Activated T-cell treated with anti-CD3 and anti-CD28 coated beads for 48 hours (primary cell): ENCODE results near the gene KCNJ11.

Source experiments
- DNase-seq: peaks from one replicate; pipeline ENCODE4 v3.0.0-alpha.2; 2020; ENCODE audit warnings: low read depth

KCNJ11 gene

DNA sequence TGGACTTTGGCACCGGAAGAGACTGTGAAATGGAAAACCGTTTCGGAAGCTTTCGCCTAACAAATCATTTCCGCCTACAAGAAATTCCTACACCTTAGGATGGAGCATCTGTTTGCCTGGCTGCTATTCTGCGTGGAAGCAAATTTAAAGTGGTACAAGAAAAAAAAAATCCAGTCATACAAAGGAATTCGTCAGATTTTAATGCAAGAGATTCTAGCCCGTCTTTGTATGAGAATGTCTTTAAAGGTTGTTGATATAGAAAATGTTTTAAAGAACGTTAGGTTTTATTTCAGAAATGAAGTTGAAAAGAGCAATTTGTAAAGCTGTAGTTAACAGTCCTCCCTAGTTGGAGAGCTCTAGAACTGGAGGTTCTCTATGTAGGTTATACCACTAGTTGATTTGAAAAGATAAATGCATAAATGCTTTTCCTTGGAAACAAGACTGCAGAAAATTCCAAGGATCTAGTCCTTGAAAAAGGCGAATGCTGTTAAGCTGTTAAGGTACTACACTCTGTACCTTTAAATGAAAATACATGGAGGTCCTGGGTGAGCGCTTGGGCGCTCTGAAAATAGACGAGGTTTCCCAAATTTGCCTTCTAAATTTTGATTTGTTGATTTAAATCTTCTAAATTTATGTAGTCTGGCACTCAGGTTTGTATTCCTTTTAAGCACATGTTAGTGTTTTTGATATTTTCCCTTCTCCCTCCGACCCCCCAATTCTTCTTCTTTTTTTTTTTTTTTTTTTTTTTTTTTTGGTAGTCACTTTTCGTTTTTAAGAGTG, 34.4 kb downstream of the KCNJ11 start:
- DNase-seq, result no peak

DNA sequence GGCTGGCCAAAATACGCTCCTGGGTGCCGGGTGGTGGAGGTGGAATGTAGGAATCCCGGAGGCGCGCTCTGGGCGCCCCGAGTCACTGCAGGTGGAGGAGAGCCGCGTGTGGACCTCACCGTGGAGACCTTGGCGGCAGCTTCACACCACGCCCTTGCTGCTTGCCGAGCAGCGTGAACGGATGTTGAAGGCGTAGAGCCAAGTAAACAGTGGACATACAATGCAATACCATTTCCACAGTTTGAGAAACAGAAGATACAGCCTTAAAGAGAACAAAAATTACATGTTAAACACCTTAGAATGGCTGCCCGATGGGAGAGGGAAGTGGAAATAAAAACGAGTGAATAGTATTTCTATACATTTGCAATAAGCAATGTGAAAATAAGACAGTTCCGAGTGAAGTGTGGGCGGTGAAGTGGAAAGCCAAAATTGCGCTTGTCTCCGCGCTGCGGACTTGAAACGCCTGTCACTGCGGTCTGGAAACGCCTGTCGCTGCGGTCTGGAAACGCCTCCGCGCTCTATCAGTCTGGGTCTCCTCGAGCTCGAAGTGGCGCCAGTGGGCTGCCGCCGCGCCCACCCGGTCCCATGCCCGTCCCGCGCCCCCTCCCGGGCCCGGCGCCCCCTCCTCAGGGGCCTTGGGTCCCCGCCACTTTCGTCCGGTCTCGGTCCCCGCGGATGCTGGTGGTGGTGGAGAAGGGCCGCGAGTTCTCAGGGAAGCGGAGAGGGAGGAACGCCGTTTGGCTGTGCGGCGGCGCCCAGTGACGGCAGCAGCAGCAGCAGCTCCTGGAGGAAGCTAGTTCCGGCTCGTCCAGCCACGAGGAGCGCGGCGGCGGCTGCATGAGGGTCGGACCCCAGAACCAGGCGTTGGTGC, 35.3 kb downstream of the KCNJ11 start:
- peak; percentile 56 for DNase-seq

DNA sequence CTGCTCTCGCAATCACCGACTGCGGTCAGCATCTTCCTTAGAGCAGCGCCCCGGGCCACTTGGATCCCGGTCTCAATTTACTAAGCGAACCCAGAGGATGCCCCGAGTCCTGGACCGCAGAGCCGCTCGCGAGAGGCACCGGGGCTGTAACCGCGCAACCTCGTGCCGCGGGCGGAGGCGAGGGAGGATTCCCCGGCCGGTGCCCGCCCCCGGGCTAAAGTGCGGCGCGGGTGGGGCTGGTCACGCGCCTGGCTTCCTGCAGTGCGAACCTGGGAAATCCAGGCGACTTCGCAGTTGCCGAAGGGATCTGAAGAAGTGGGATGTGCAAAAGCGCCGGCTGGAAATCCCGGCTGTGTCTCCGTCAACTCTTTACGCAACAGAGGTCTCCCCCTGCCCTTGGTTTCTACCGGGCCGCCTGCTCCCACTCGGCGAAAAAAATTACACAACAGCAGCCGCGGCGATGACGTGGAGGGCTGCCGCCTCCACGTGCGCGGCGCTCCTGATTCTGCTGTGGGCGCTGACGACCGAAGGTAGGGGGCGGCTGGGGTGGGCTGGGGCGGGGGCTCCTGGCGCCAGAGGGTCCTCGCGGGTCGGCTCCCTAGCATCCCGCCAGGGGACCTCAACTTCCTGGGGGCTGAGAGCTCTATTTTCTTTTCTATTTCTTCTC, 36.8 kb downstream of the KCNJ11 start, which contains the start of gene NCR3LG1:
NCR3LG1 (plus strand) TSS at position 291 of the 667 bp plus-strand sequence; CDS start at position 461, 170 bp downstream.
- peak; percentile 48 for DNase-seq

GRCh38 chr11:17351172-17351509, 37.3 kb downstream of the KCNJ11 start:
- no peak for DNase-seq

DNA sequence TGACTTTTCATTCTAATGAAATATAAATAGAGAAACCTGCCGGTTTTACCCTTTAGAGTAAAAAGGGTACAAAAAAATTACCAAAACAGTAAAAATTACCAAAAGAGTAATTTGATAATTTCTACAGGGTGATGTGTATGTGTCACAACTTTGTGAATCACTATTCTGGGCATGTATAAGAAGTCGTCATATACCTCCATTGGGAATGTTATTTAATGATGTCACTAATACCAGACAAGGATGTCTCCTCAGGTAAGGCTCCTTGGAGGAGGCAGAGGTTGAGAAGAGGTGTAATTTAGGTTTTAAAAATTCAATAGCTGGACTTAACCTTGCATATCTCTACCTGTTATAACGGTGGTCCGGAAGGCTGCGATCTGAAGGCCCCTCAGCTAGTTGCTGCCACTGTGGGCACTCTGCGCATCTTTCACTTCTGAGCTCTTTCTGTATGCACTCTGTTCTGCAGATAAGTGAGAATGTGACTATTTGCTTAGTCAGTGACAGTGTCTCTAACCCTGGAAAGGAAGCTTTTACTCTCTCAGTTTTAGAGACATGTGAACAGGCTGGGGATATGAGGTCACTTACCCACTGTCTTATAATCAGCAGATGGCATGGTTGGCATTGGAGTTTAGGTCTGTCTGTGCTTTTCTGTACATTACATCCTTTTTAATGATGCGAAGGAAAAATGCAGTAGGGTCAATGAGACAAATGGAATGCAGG, 37.8 kb downstream of the KCNJ11 start:
- no peak for DNase-seq

- DNase-seq, result no peak
Measured at GRCh38 chr11:17347676-17348075, 40.8 kb downstream of the KCNJ11 start.

DNA sequence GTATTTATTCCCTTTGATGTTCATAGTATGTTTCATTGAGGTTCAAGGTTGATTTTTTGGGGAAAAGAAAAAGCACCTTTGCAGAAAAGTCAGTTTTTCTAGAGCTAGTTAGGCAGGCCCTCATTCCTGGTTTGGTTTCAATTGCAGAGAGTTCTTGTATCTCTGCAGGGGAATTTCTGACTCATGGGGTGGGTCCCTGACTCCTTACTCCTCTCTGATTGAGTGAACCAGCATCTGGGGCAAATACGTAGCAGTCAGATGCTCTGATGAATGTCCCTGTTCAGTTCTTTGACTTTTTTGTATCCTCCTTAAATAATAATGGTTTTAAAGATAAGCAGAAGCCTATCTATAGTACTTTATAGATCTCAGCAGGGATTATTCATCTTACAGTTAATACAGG, 44.6 kb downstream of the KCNJ11 start:
- DNase-seq, result peak; percentile 27

DNA sequence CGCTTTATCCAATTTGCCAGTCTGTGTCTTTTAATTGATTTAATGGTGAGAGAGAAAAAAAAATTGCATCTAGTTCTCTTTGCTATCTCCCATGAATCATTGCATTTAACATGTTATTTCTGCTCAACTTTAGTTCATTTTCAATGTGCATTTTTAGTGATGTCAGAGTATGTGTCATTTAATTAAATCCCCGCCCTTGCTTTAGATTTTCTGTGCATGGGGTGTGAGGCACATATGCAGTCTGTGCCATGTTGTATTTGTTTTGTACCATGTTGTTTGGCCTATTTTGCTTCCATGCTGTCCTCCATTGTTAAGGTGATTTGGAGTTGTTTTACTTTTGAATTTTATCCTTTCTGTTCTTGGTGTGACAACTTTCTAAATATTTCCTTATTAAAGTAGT, 45.2 kb downstream of the KCNJ11 start:
- no peak for DNase-seq
